D341Med (cell line): ENCODE measurements around the gene PLPP2.
A peak's percentile ranks its signal among the peaks of the same experiment; 100 is the strongest.

Experiments used
- DNase-seq: peaks from one replicate; pipeline ENCODE4 v3.0.0; 2012; ENCODE audit warnings: low spot score

PLPP2 gene

GRCh38 chr19:313988-314815, 23.0 kb upstream of the PLPP2 start:
- no peak for DNase-seq

GRCh38 chr19:313169-313987, 22.2 kb upstream of the PLPP2 start:
- no peak for DNase-seq

GRCh38 chr19:311813-312261, 20.6 kb upstream of the PLPP2 start:
- DNase-seq: no peak

- no peak for DNase-seq
Observed at GRCh38 chr19:310781-311496, 19.7 kb upstream of the PLPP2 start.

- peak; percentile 81 for DNase-seq
Observed at GRCh38 chr19:310141-310651, 19.0 kb upstream of the PLPP2 start.

- peak; percentile 30 for DNase-seq
Observed at GRCh38 chr19:309206-309565, 18.0 kb upstream of the PLPP2 start.

- DNase-seq: peak; percentile 38
Observed at GRCh38 chr19:308471-309205, 17.4 kb upstream of the PLPP2 start.

GRCh38 chr19:307793-308420, 16.7 kb upstream of the PLPP2 start:
- DNase-seq: peak; percentile 24

- peak; percentile 28 for DNase-seq
Observed at GRCh38 chr19:307111-307531, 15.9 kb upstream of the PLPP2 start.

GRCh38 chr19:306151-306900, 15.1 kb upstream of the PLPP2 start:
- DNase-seq: no peak

GRCh38 chr19:305240-306150, 14.3 kb upstream of the PLPP2 start:
- no peak for DNase-seq

GRCh38 chr19:296476-297225, 5.4 kb upstream of the PLPP2 start:
- no peak for DNase-seq

- DNase-seq: peak; percentile 28
Observed at GRCh38 chr19:295687-296370, 4.6 kb upstream of the PLPP2 start.

- DNase-seq: peak; percentile 89
Observed at GRCh38 chr19:294946-295686, 3.9 kb upstream of the PLPP2 start.

- peak; percentile 60 for DNase-seq
Observed at GRCh38 chr19:294341-294945, 3.2 kb upstream of the PLPP2 start.

GRCh38 chr19:293436-294110, 2.4 kb upstream of the PLPP2 start:
- DNase-seq: peak; percentile 36
